ENCODE measurements around the gene MRGPRX2. TPM values are rescaled to one million over a fixed set of nuclear protein-coding genes. Genes with fewer than 3 reads are reported as not detected.

MRGPRX2 gene
- total and polyA plus RNA-seq, 8 donors = not detected

DNA sequence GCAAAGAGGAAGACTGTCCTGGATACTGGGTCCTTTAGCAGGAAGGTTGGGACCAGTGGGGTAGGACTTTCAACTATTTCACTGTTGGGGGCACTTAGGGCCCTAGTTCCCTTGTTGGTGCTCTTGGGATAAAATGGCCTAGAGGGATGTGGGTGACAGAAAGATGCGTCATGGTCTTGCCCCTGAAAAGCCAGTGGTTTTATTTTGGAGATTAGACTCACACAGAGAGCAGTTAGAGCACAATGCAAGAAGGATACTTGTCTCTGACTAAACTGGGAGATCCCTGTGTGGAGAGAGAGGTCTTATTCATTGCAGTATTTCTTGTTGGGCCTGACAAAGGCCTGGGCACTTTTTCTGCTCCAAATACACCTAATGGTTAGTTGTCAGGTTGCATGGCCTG, 22.6 kb upstream of the MRGPRX2 start:
- Histone ChIP-seq H3K27me3 (no peaks in the 10 kb centered on the region), H3K27ac (no peak overlapping the region), H3K4me1 (peaks cover 0 to 4% (median 0%) of the 10 kb centered on the region in 4 donors), H3K4me3 (no peak overlapping the region), H3K9me3 (no peaks in the 10 kb centered on the region), H3K36me3 (no peaks in the 10 kb centered on the region)
- 86 to 100% (median 96%) methylated on average over 1 of the region's 1 CpG for WGBS, 5 donors
- intact Hi-C loops (cut with DNase I; ENCODE audit: low total_unique reads) = no loop called here
- no peak for DNase-seq
- TF ChIP-seq, protein P1, sequence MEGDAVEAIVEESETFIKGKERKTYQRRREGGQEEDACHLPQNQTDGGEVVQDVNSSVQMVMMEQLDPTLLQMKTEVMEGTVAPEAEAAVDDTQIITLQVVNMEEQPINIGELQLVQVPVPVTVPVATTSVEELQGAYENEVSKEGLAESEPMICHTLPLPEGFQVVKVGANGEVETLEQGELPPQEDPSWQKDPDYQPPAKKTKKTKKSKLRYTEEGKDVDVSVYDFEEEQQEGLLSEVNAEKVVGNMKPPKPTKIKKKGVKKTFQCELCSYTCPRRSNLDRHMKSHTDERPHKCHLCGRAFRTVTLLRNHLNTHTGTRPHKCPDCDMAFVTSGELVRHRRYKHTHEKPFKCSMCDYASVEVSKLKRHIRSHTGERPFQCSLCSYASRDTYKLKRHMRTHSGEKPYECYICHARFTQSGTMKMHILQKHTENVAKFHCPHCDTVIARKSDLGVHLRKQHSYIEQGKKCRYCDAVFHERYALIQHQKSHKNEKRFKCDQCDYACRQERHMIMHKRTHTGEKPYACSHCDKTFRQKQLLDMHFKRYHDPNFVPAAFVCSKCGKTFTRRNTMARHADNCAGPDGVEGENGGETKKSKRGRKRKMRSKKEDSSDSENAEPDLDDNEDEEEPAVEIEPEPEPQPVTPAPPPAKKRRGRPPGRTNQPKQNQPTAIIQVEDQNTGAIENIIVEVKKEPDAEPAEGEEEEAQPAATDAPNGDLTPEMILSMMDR (IDR thresholded peaks at IDR 0.05) = no peak
- TF ChIP-seq POLR2A (IDR thresholded peaks at IDR 0.05) (no peak), EP300 (IDR thresholded peaks at IDR 0.05) (no peak), POLR2AphosphoS5 (IDR thresholded peaks at IDR 0.05) (no peak)

DNA sequence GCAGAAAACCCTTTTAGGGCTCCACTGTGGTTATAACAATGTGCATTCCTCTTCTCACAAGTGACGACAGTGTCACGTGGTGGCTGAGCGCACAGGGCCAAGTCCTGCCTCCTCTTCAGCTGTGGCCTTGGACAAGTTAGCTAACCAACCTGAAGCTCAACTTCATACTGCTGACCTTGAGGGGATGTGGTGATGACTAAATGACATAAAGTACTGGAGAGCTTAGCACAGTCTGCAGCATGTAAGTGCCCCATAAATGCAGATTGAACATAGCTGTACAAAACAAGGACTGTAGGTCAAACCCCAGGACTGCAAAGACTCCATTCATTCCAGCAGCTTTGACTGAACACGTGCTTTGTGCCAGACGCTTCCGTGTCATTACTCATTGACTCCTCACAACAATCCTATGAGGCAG, 20.1 kb upstream of the MRGPRX2 start:
- Histone ChIP-seq H3K27ac (no peak overlapping the region), H3K9me3 (no peaks in the 10 kb centered on the region), H3K4me1 (peaks cover 0 to 14% (median 4%) of the 10 kb centered on the region in 4 donors), H3K27me3 (no peaks in the 10 kb centered on the region), H3K36me3 (no peaks in the 10 kb centered on the region), H3K4me3 (no peak overlapping the region)
- WGBS, 5 donors = 80 to 88% (median 86%) methylated on average over 6 of the region's 6 CpGs
- intact Hi-C loops (cut with DNase I; ENCODE audit: low total_unique reads) = no loop called here
- DNase-seq = peak in 1 of 2 donors; percentile 39
- TF ChIP-seq POLR2AphosphoS5 (IDR thresholded peaks at IDR 0.05) (no peak), POLR2A (IDR thresholded peaks at IDR 0.05) (no peak), EP300 (IDR thresholded peaks at IDR 0.05) (no peak)
- TF ChIP-seq, protein P1 (IDR thresholded peaks at IDR 0.05) = no peak

- Histone ChIP-seq H3K36me3 (no peaks in the 10 kb centered on the region), H3K9me3 (no peaks in the 10 kb centered on the region), H3K4me1 (peaks cover 0 to 14% (median 4%) of the 10 kb centered on the region in 4 donors), H3K27ac (no peak overlapping the region), H3K4me3 (no peak overlapping the region), H3K27me3 (no peaks in the 10 kb centered on the region)
- 41 to 57% (median 46%) methylated on average over 6 of the region's 6 CpGs for WGBS, 5 donors
- no peak for TF ChIP-seq EP300 (IDR thresholded peaks at IDR 0.05)
- intact Hi-C loops (cut with DNase I; ENCODE audit: low total_unique reads) = no loop called here
- DNase-seq = peak in 1 of 2 donors; percentile 70
Measured at GRCh38 chr11:19079643-19080440, 19.3 kb upstream of the MRGPRX2 start.

DNA sequence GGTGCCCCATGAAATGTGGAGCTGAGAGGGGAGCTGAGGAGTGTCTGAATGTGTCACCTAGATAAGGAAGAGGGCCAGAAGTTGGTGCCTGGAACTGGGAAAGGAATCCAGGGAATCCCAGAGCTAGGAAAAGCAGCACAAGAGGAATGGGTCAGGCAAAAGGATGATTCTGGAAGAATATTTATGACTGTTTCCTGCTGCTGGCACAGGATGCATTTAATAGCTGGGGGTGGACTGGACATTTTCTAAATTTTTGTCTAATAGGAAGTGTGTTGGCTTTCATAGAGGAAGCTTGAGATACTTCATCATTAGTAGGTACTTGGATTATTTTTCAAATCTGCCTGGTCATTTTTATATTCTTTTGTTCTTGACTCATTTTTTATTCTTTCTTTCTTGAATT, 17.4 kb upstream of the MRGPRX2 start:
- peaks cover 6 to 28% (median 16%) of the 10 kb centered on the region in 4 donors for H3K4me1 ChIP-seq
- H3K27ac ChIP-seq = no peak overlapping the region
- DNase-seq = no peak
- intact Hi-C loops (cut with DNase I; ENCODE audit: low total_unique reads) = no loop called here
- no peaks in the 10 kb centered on the region for H3K36me3 ChIP-seq
- H3K4me3 ChIP-seq = no peak overlapping the region
- no peaks in the 10 kb centered on the region for H3K27me3 ChIP-seq
- TF ChIP-seq POLR2AphosphoS5 (IDR thresholded peaks at IDR 0.05) = no peak
- TF ChIP-seq POLR2A (IDR thresholded peaks at IDR 0.05) = no peak
- TF ChIP-seq EP300 (IDR thresholded peaks at IDR 0.05) = no peak
- TF ChIP-seq, protein P1 (IDR thresholded peaks at IDR 0.05) = no peak
- no peaks in the 10 kb centered on the region for H3K9me3 ChIP-seq
